Fibroblast of the aortic adventitia (primary cell): ENCODE measurements around the gene CACNG3. TPM values are rescaled to one million over a fixed set of nuclear protein-coding genes. Genes with fewer than 3 reads are reported as not detected.

Experiments used
- DNase-seq: peaks from one replicate; pipeline ENCODE4 v3.0.0-alpha.2; 2010; ENCODE audit warnings: low read depth
- H3K4me3 ChIP-seq: 2 replicates; pipeline ENCODE4 v1.5.1; 2011; ENCODE audit warnings: low read depth, mild to moderate bottlenecking, control low read depth, low read length, moderate library complexity
- CTCF ChIP-seq: IDR thresholded peaks from 2 replicates; pipeline ENCODE4 v1.5.1; 2011; ENCODE audit warnings: mild to moderate bottlenecking, low read length, control low read depth, inconsistent platforms; ENCODE audit not compliant: insufficient read depth
- small RNA-seq: library from RNA; depleted of rRNA; stranded (forward); fragments of <200 nt; gene quantifications from one replicate; pipeline ENCODE3, GENCODE V24; 2012
- total RNA-seq: library from RNA; depleted of rRNA; stranded (reverse); fragments of >200 nt; gene quantifications from 2 replicates; pipeline ENCODE4 v1.2.3, GENCODE V29; 2012; ENCODE audit warnings: low replicate concordance

Gene CACNG3
- total RNA-seq, 1 donor = not detected

- TF ChIP-seq CTCF = no peak
- DNase-seq = no peak
- H3K4me3 ChIP-seq = no peak overlapping the region
These were observed 140.5 kb downstream of the CACNG3 start for GRCh38 chr16:24396350-24397271.

- H3K4me3 ChIP-seq = no peak overlapping the region
- no peak for TF ChIP-seq CTCF
- no peak for DNase-seq
These were observed 152.9 kb downstream of the CACNG3 start for GRCh38 chr16:24409045-24409444.

Small RNAs within 50 kb of the gene (small RNA-seq; reads per million reads assigned to genes)
- not detected for gene RF00408
- not detected for gene RNU7-24P
